ENCODE measurements around the gene ZBTB4.

Gene ZBTB4

GRCh38 chr17:7443499-7444485 lies 35.6 kb downstream of the ZBTB4 start:
- no peak overlapping the region for H3K4me3 ChIP-seq (ENCODE audit: low read depth in 1 of 5, low read length in 5 of 5)
- H3K27ac ChIP-seq (ENCODE audit: low read depth, low read length): no peak overlapping the region

DNA sequence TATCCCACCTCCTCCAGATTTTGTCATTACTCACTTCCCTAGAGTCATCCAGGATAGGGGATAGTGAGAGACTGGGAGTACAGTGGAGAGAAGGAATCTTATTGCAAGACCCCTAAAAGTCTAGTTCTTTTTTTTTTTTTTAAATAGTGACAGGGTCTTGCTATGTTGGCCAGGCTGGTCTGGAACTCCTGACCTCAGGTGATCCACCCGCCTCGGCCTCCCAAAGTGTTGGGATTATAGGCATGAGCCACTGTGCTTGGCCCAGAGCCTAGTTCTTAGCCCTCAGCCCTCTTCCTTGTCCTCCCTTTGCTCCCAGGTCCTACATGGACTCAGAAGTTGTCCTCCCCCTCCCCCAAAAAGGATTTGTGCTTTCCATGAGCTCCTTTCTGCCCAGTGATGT lies 37.3 kb downstream of the ZBTB4 start:
- no peaks in the 10 kb centered on the region for H3K9me3 ChIP-seq (ENCODE audit: control insufficient read depth in 5 of 5, low read length in 5 of 5)
- H3K27me3 ChIP-seq (ENCODE audit: control insufficient read depth in 5 of 5, insufficient read depth in 4 of 5, low read length in 5 of 5): peaks cover 7 to 47% (median 30%) of the 10 kb centered on the region in 5 donors
- no peak overlapping the region for H3K9ac ChIP-seq (ENCODE audit: low read length in 5 of 5)
- H3K27ac ChIP-seq (ENCODE audit: low read depth, low read length): no peak overlapping the region
- H3K4me1 ChIP-seq (ENCODE audit: control insufficient read depth in 5 of 5, insufficient read depth in 5 of 5, low read length in 5 of 5): peaks cover 1 to 60% (median 47%) of the 10 kb centered on the region in 5 donors
- H3K4me3 ChIP-seq (ENCODE audit: low read depth in 1 of 5, low read length in 5 of 5): no peak overlapping the region
- no peaks in the 10 kb centered on the region for H3K36me3 ChIP-seq (ENCODE audit: control insufficient read depth in 5 of 5, insufficient read depth in 5 of 5, low read length in 5 of 5)

More at GRCh38 chr17:7443499-7444485, 35.6 kb downstream of the ZBTB4 start:
- no peak overlapping the region for H3K9ac ChIP-seq (ENCODE audit: low read length in 5 of 5)
- H3K4me1 ChIP-seq (ENCODE audit: control insufficient read depth in 5 of 5, insufficient read depth in 5 of 5, low read length in 5 of 5): peaks cover 1 to 44% (median 33%) of the 10 kb centered on the region in 5 donors
- H3K9me3 ChIP-seq (ENCODE audit: control insufficient read depth in 5 of 5, low read length in 5 of 5): no peaks in the 10 kb centered on the region
- no peaks in the 10 kb centered on the region for H3K36me3 ChIP-seq (ENCODE audit: control insufficient read depth in 5 of 5, insufficient read depth in 5 of 5, low read length in 5 of 5)
- H3K27me3 ChIP-seq (ENCODE audit: control insufficient read depth in 5 of 5, insufficient read depth in 4 of 5, low read length in 5 of 5): peaks cover 10 to 48% (median 30%) of the 10 kb centered on the region in 5 donors

DNA sequence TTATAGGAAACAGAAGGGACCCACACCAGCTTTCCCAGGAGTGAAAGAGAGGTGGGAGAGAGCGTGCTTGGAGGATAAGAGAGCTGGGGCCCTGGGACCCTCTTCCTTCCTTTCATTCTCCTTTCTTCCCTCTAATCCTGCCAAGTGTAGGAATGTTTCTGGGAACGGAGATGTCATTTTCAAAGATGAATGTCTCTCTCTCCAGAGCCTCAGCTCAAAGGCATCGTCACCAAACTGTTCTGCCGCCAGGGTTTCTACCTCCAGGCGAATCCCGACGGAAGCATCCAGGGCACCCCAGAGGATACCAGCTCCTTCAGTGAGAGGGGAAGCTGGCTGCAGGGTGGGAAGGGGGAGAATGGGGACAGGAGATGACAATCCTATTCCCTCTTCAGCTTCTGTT lies 38.2 kb downstream of the ZBTB4 start:
- H3K4me1 ChIP-seq (ENCODE audit: control insufficient read depth in 5 of 5, insufficient read depth in 5 of 5, low read length in 5 of 5): peaks cover 1 to 65% (median 51%) of the 10 kb centered on the region in 5 donors
- H3K9me3 ChIP-seq (ENCODE audit: control insufficient read depth in 5 of 5, low read length in 5 of 5): no peaks in the 10 kb centered on the region
- no peaks in the 10 kb centered on the region for H3K36me3 ChIP-seq (ENCODE audit: control insufficient read depth in 5 of 5, insufficient read depth in 5 of 5, low read length in 5 of 5)
- no peak overlapping the region for H3K4me3 ChIP-seq (ENCODE audit: low read depth in 1 of 5, low read length in 5 of 5)
- H3K9ac ChIP-seq (ENCODE audit: low read length in 5 of 5): no peak overlapping the region
- peaks cover 4 to 40% (median 23%) of the 10 kb centered on the region in 5 donors for H3K27me3 ChIP-seq (ENCODE audit: control insufficient read depth in 5 of 5, insufficient read depth in 4 of 5, low read length in 5 of 5)
- no peak overlapping the region for H3K27ac ChIP-seq (ENCODE audit: low read depth, low read length)

- H3K9me3 ChIP-seq (ENCODE audit: control insufficient read depth in 5 of 5, low read length in 5 of 5): no peaks in the 10 kb centered on the region
- peak overlapping the region in 1 of 5 donors; percentile 56 for H3K9ac ChIP-seq (ENCODE audit: low read length in 5 of 5)
- peak overlapping the region in 2 of 5 donors; percentile 44 to 59 for H3K4me3 ChIP-seq (ENCODE audit: low read depth in 1 of 5, low read length in 5 of 5)
- no peak overlapping the region for H3K27ac ChIP-seq (ENCODE audit: low read depth, low read length)
- peaks cover 1 to 66% (median 56%) of the 10 kb centered on the region in 5 donors for H3K4me1 ChIP-seq (ENCODE audit: control insufficient read depth in 5 of 5, insufficient read depth in 5 of 5, low read length in 5 of 5)
- H3K36me3 ChIP-seq (ENCODE audit: control insufficient read depth in 5 of 5, insufficient read depth in 5 of 5, low read length in 5 of 5): no peaks in the 10 kb centered on the region
- peaks cover 2 to 36% (median 19%) of the 10 kb centered on the region in 5 donors for H3K27me3 ChIP-seq (ENCODE audit: control insufficient read depth in 5 of 5, insufficient read depth in 4 of 5, low read length in 5 of 5)
These were observed 38.6 kb downstream of the ZBTB4 start for GRCh38 chr17:7440834-7441195.

GRCh38 chr17:7440113-7440833 lies 39.2 kb downstream of the ZBTB4 start:
- H3K36me3 ChIP-seq (ENCODE audit: control insufficient read depth in 5 of 5, insufficient read depth in 5 of 5, low read length in 5 of 5): no peaks in the 10 kb centered on the region
- peak overlapping the region in 1 of 5 donors; percentile 56 for H3K9ac ChIP-seq (ENCODE audit: low read length in 5 of 5)
- H3K27ac ChIP-seq (ENCODE audit: low read depth, low read length): no peak overlapping the region
- no peaks in the 10 kb centered on the region for H3K9me3 ChIP-seq (ENCODE audit: control insufficient read depth in 5 of 5, low read length in 5 of 5)
- H3K27me3 ChIP-seq (ENCODE audit: control insufficient read depth in 5 of 5, insufficient read depth in 4 of 5, low read length in 5 of 5): peaks cover 0 to 32% (median 14%) of the 10 kb centered on the region in 5 donors
- peak overlapping the region; percentile 4 to 59 (median 43) for H3K4me3 ChIP-seq (ENCODE audit: low read depth in 1 of 5, low read length in 5 of 5)
- H3K4me1 ChIP-seq (ENCODE audit: control insufficient read depth in 5 of 5, insufficient read depth in 5 of 5, low read length in 5 of 5): peaks cover 1 to 66% (median 59%) of the 10 kb centered on the region in 5 donors

DNA sequence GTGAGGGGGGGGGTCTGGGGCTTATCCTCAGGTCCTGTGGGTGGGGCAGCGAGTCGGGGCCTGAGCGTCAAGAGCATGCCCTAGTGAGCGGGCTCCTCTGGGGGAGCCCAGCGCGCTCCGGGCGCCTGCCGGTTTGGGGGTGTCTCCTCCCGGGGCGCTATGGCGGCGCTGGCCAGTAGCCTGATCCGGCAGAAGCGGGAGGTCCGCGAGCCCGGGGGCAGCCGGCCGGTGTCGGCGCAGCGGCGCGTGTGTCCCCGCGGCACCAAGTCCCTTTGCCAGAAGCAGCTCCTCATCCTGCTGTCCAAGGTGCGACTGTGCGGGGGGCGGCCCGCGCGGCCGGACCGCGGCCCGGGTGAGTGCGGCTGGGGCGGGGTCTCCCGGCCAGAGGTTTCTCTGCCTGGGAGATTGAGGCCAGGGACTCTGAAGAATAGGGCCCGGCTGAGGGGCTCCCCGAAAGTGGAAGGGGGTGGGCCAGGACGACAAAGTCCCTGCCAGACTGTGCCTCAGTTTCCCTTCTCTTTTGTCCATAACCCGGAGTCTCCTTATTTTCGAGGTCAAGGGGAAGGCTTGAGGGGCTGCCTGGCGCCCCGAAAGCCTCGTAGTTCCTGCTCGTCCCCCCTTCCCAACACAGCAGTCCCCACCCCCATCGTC lies 39.8 kb downstream of the ZBTB4 start, which contains the start of gene FGF11:
FGF11 (plus strand) TSS at position 51 of the 651 bp plus-strand sequence; CDS start at position 160, 109 bp downstream.
- H3K4me1 ChIP-seq (ENCODE audit: control insufficient read depth in 5 of 5, insufficient read depth in 5 of 5, low read length in 5 of 5): peaks cover 1 to 61% (median 55%) of the 10 kb centered on the region in 5 donors
- no peaks in the 10 kb centered on the region for H3K9me3 ChIP-seq (ENCODE audit: control insufficient read depth in 5 of 5, low read length in 5 of 5)
- H3K4me3 ChIP-seq (ENCODE audit: low read depth in 1 of 5, low read length in 5 of 5): peak within 1 kb of the TSS; percentile 36 to 66 (median 51)
- H3K36me3 ChIP-seq (ENCODE audit: control insufficient read depth in 5 of 5, insufficient read depth in 5 of 5, low read length in 5 of 5): no peaks in the 10 kb centered on the region
- no peak within 1 kb of the TSS for H3K27ac ChIP-seq (ENCODE audit: low read depth, low read length)
- H3K9ac ChIP-seq (ENCODE audit: low read length in 5 of 5): peak within 1 kb of the TSS in 2 of 5 donors; percentile 12 to 64
- peaks cover 0 to 32% (median 14%) of the 10 kb centered on the region in 5 donors for H3K27me3 ChIP-seq (ENCODE audit: control insufficient read depth in 5 of 5, insufficient read depth in 4 of 5, low read length in 5 of 5)

DNA sequence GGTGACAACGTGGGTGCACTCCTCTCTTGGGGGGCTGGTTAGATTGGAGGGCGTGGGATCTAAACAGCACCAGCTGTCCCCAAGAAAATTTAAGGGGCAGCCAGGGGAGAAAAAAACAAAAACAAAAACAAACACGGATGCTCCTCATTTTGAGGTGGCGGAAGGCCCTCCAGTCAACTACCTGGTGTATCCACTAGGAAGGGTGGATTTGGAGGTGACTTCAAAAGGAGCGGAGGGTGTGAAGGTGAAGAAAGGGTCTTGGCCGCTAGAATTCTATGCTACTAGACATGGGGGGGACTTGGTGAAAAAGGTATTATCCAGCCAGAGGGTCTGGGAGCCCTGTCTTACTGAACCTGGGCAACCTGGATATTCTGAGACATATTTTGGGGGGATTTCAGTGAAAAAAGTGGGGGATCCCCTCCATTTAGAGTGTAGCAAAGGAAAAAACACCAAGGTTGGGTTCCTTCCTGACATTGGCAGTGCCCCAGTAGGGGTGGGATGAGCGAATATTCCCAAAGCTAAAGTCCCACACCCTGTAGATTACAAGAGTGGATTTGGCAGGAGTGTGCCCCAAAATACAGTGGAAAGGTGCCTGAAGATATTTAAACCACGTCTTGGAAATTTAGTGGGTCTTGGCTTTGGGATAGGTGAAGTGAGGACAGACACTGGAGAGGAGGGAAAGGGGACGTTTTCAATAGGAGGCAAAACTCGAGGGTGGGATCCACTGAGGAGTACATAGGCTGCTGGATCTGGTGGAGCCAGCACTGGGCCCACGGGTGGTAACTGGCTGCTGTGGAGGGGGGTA lies 40.6 kb downstream of the ZBTB4 start:
- no peaks in the 10 kb centered on the region for H3K36me3 ChIP-seq (ENCODE audit: control insufficient read depth in 5 of 5, insufficient read depth in 5 of 5, low read length in 5 of 5)
- peak overlapping the region in 2 of 5 donors; percentile 12 to 64 for H3K9ac ChIP-seq (ENCODE audit: low read length in 5 of 5)
- H3K27ac ChIP-seq (ENCODE audit: low read depth, low read length): no peak overlapping the region
- H3K4me3 ChIP-seq (ENCODE audit: low read depth in 1 of 5, low read length in 5 of 5): peak overlapping the region; percentile 36 to 66 (median 51)
- H3K4me1 ChIP-seq (ENCODE audit: control insufficient read depth in 5 of 5, insufficient read depth in 5 of 5, low read length in 5 of 5): peaks cover 0 to 60% (median 54%) of the 10 kb centered on the region in 5 donors
- peaks cover 0 to 29% (median 14%) of the 10 kb centered on the region in 5 donors for H3K27me3 ChIP-seq (ENCODE audit: control insufficient read depth in 5 of 5, insufficient read depth in 4 of 5, low read length in 5 of 5)
- H3K9me3 ChIP-seq (ENCODE audit: control insufficient read depth in 5 of 5, low read length in 5 of 5): no peaks in the 10 kb centered on the region

DNA sequence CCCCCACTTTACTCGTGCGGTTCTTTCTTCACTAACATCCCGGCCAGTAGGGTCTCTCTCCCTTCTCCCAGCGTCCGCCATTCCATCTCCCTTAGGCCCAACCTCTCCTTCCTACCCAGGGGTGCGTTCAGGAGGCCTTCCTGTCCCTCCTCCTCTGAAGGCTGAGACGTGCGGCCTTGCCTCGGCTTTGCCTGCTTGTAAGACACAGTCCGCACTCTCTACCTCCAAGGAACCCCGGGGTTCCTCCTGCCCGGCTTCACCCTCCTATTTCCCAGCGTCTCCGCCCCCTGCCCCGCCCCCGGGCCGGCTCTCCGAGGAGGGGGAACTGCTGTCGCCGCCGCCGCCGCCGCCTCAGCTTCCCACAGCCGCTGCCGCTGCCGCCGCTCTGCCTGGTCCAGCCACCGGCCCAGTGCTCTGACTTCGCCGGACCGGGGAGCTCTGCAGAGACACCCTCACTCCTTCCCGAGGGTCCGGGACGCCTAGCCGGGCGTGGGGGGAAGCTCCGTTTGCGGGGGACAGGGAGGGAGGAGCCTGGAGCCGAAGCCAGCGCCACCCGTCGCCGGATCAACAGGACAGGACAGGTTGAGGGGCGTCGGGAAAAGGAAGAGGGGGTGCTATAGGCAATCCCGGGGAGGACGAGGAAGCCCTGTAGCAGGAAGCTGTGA lies 41.3 kb downstream of the ZBTB4 start:
- Histone ChIP-seq H3K36me3 (ENCODE audit: control insufficient read depth in 5 of 5, insufficient read depth in 5 of 5, low read length in 5 of 5) (no peaks in the 10 kb centered on the region), H3K27me3 (ENCODE audit: control insufficient read depth in 5 of 5, insufficient read depth in 4 of 5, low read length in 5 of 5) (peaks cover 0 to 25% (median 14%) of the 10 kb centered on the region in 5 donors), H3K4me3 (ENCODE audit: low read depth in 1 of 5, low read length in 5 of 5) (peak overlapping the region; percentile 37 to 66 (median 55)), H3K9me3 (ENCODE audit: control insufficient read depth in 5 of 5, low read length in 5 of 5) (no peaks in the 10 kb centered on the region), H3K27ac (ENCODE audit: low read depth, low read length) (no peak overlapping the region), H3K4me1 (ENCODE audit: control insufficient read depth in 5 of 5, insufficient read depth in 5 of 5, low read length in 5 of 5) (peaks cover 0 to 60% (median 54%) of the 10 kb centered on the region in 5 donors), H3K9ac (ENCODE audit: low read length in 5 of 5) (peak overlapping the region in 2 of 5 donors; percentile 12 to 64)
